GM12873 (cell line): ENCODE data around the gene PPP4R4.
A peak's percentile ranks its signal among the peaks of the same experiment; 100 is the strongest.

ENCODE experiments used
- TF ChIP-seq, protein P1 (sequence below): IDR thresholded peaks from 2 replicates; pipeline ENCODE4 v1.5.1; 2012; ENCODE audit warnings: low read depth, mild to moderate bottlenecking, moderate library complexity, low read length, control low read depth; ENCODE audit not compliant: insufficient read depth; ENCODE audit errors: missing control alignments

PPP4R4 gene

DNA sequence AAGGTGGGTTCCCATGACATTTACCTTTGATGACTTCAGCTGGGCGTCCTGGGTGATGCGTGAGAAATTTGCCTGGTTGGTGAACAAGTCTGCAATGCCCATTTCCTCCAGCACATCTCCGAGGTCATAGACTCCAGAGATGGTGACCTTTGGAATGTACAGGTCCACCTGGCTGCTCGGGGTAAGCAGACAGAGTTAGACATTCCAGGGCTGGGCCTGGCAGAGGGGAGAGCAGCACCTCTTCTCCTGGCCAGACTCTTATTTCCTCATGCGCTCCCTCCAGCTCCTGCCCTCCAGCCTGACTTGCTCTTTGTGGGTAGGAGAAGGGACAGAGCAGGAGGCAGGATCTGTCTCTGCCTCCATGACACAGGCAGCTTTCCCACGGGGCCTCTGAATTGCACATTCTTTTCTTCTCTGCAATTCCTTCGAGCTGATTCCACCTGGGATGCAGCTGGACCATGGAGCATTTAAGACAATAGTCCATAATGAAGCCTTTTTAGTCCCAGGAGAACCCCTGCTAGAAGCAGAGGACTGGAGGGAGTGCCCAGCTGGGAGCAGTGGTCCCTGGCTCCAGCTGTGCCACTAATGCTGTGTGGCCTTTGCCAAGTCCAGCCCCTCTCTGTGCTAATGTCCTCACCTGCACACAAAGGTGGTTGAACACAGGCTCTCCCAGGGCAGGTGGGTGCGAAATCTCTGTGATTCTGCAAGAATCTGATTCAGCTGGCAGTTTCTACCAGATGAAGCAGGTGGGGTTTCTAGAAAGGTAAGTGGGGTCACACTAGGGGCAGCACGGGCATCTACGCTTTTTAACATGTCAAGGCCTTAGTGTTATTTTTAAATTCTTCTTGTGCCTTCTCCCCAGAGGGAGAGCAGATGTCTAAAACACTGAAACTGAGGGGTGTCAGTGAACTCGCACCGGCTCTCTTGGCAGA, 132.2 kb downstream of the PPP4R4 start:
- TF ChIP-seq, protein P1, sequence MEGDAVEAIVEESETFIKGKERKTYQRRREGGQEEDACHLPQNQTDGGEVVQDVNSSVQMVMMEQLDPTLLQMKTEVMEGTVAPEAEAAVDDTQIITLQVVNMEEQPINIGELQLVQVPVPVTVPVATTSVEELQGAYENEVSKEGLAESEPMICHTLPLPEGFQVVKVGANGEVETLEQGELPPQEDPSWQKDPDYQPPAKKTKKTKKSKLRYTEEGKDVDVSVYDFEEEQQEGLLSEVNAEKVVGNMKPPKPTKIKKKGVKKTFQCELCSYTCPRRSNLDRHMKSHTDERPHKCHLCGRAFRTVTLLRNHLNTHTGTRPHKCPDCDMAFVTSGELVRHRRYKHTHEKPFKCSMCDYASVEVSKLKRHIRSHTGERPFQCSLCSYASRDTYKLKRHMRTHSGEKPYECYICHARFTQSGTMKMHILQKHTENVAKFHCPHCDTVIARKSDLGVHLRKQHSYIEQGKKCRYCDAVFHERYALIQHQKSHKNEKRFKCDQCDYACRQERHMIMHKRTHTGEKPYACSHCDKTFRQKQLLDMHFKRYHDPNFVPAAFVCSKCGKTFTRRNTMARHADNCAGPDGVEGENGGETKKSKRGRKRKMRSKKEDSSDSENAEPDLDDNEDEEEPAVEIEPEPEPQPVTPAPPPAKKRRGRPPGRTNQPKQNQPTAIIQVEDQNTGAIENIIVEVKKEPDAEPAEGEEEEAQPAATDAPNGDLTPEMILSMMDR = no peak

DNA sequence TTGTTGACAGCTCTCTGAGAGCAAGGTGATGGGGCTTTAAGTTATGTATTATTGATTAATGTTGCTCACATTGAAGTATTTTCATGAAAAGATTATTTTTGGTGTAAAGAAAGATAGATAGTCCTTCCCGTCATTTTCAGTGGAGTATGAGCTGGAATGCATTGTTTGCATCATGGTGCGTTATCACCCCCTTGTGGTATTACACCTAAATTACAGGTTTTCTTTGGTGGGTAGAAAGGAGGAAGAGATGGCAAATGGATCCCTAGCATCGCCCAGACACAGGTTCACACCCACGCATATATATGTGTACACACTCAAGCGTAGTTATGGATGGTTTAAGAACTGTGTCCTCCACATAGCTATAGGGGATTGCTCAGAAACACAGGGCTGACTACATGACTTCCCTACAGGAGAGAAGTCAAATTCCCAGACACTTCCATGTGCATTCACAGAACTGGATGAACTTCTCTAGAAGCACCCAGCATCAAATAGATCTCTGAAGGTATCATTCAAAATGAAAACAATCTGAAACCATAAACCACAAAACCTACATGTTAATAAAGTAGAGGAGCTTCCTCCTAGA, 133.4 kb downstream of the PPP4R4 start:
- TF ChIP-seq, protein P1 = peak; percentile 50

DNA sequence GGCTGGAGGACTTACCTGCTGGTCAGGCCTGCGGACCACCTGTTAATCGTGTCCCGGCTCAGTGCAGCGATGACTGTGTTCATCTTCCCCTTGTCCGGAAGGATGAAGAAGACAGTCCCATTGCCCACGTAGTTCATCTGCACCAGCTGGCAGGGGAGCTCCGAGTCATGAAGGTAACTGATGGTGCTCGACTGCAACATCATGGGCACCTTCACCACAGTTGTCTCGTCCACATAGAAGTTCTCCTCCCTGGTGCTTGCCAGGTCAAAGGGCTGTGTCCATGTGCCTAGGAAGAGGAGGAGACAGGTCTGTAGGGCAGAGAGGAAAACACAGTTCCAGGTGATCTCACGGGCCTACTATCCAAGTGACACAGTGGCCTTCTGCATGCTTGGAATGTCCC, 135.6 kb downstream of the PPP4R4 start:
- TF ChIP-seq, protein P1 = no peak

DNA sequence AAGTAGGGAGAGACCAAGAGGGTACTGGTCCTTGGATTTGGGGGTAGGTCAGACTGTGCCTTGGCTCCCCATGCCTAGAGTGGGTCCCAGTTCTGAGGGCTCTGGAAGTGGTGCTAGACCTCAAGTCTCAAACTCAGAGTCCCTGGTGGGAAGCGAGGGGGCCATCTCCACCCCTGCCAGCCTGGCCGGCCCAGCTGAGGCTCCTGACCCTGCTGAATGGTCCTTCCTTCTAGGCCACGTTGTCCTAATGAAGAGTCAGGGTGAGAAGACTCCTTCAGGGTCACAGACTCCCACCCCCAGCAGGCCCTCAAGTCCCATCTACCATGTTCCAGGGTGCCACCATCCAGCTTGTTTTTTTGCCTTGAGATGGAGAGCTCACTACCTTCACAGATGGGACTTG, 136.1 kb downstream of the PPP4R4 start:
- TF ChIP-seq, protein P1 = no peak

DNA sequence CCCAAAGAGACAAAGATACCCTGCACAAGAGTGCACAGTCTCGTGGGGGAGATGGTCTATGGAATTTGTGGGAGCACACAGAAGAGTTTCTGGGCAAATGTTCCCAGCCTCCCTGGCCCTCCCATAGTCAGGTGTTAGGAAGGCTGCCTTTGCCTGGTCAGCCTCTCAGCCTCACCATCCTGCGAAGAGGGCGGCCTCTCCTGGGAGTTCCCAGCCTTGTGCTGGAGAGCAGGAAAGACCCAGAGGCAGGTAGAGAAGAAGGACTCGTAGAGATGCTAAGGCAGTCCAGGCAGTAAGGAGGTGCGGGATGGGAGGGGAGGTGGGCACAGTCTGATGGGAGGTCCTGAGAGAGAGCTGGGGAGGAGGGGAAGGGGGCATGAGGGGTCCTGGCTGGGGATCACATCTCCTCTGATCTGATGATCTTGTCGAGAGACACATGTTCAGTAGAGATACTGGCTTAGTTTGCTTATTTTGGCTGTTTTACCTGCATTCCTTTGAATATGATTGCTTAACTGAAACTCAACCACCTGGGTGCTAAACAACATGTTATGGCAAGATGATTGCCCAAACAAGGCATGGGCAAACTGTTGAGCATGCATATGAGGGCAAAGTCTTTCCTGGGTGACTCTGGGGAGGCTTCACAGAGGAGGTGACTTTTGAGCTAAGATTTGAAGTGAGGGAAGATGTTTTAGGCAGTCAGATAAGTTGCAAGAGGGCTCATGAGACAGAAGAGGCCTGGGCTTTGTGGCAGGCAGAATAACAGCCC, 138.5 kb downstream of the PPP4R4 start:
- TF ChIP-seq, protein P1 = no peak

DNA sequence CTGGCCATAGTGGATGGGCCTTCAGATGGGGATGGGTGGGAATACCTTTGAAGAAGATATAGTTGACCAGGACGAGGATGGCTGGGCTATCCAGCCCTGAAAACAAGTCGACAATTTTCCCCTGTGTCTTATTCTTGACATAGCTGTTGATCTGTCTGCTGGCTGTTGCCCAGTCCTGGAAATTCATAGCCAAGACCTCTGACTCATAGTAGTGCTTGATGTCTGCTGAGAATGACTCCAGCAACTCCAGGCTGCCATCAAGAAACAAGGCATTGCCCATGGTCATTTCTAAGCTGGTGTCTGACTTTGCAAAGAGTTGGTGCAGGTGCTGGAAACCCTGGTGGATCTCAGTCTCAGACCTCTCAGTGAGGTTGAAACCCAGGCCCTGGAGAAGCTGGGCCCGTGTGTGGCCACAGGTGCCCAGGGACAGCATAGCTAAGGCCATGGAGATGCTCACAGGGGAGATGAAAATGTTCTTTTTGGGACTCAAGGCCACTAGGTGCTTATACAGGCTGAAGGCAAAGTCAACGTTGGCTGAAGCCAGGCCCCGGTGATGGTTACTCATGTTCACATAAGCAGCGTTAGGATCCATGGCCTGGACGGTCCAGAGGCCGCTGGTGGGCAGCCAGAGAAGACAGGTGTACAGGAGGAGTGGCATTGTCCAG, 140.0 kb downstream of the PPP4R4 start:
- TF ChIP-seq, protein P1 = no peak

DNA sequence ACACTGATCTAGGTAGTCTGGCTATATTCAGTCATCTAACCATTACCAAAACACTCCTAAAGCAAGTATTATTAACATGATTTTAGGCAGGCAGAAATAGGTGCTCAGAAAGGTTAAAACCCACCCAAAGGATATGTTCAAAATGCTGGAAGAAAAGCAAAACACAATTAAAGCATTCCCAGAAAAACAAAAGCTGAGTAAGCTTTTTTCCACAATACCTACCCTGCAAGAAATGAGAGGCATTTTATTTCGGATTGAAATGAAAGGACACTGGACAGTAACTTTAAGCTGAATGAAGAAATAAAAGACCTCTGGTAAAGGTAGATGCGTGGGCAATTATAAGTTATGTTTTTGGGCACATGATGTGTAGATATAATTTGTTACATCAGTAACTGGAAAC, 140.8 kb downstream of the PPP4R4 start:
- TF ChIP-seq, protein P1 = no peak
